ENCODE results near the gene PAFAH1B1. TPM values are rescaled to one million over a fixed set of nuclear protein-coding genes. Genes with fewer than 3 reads are reported as not detected.
"Not testable (repeated sequence)": the region's sequence is repeated elsewhere in the genome, so short reads cannot be mapped to it uniquely, and the experiment has no call there.

PAFAH1B1 gene
- total RNA-seq, 2 experiments from 2014 or later = 163 to 167 TPM

GRCh38 chr17:2691965-2692780, 98.7 kb downstream of the PAFAH1B1 start:
- DNase-seq (no peak), ATAC-seq (no peak)
- intact Hi-C loops (cut with DNase I, micrococcal nuclease) = no loop called here
- no peak overlapping the region for H3K27ac Mint-ChIP-seq
- ChIA-PET POLR2A (no interaction called here), CTCF (interaction anchor here (0.5 to 0.6 kb wide), 2 partner anchors 289 to 921 kb away, joined by 3 read pairs; no protein-coding TSS in a partner anchor)
- H3K36me3 Mint-ChIP-seq (ENCODE audit: low read depth) = peaks cover 25% of the 10 kb centered on the region
- H3K4me1 Mint-ChIP-seq = peaks cover 10% of the 10 kb centered on the region
- no peak overlapping the region for H3K4me3 Mint-ChIP-seq
- H3K27me3 Mint-ChIP-seq = no peaks in the 10 kb centered on the region
- H3K9me3 Mint-ChIP-seq (ENCODE audit: low read depth) = no peaks in the 10 kb centered on the region

GRCh38 chr17:2692781-2693135, 99.3 kb downstream of the PAFAH1B1 start:
- Mint-ChIP-seq H3K4me3 (no peak overlapping the region), H3K9me3 (ENCODE audit: low read depth) (no peaks in the 10 kb centered on the region), H3K4me1 (peaks cover 10% of the 10 kb centered on the region), H3K27me3 (no peaks in the 10 kb centered on the region), H3K27ac (no peak overlapping the region), H3K36me3 (ENCODE audit: low read depth) (peaks cover 28% of the 10 kb centered on the region)
- POLR2A ChIA-PET = no interaction called here
- ATAC-seq = no peak
- CTCF ChIA-PET = interaction anchor here (0.5 kb wide), 2 partner anchors 289 to 1896 kb away, joined by 3 read pairs; no protein-coding TSS in a partner anchor
- DNase-seq = no peak
- intact Hi-C loops (cut with DNase I, micrococcal nuclease) = no loop called here

GRCh38 chr17:2693561-2694380, 100.3 kb downstream of the PAFAH1B1 start:
- H3K27ac Mint-ChIP-seq = no peak overlapping the region
- no peak overlapping the region for H3K4me3 Mint-ChIP-seq
- H3K27me3 Mint-ChIP-seq = no peaks in the 10 kb centered on the region
- peaks cover 30% of the 10 kb centered on the region for H3K36me3 Mint-ChIP-seq (ENCODE audit: low read depth)
- ATAC-seq = no peak
- intact Hi-C loops (cut with DNase I, micrococcal nuclease) = no loop called here
- peaks cover 6% of the 10 kb centered on the region for H3K4me1 Mint-ChIP-seq
- POLR2A ChIA-PET = interaction anchor here (0.6 kb wide), 2 partner anchors 71 to 1506 kb away, joined by 3 to 4 read pairs; no protein-coding TSS in a partner anchor
- H3K9me3 Mint-ChIP-seq (ENCODE audit: low read depth) = no peaks in the 10 kb centered on the region
- no peak for DNase-seq
- CTCF ChIA-PET = no interaction called here

GRCh38 chr17:2694381-2695242, 101.2 kb downstream of the PAFAH1B1 start:
- Mint-ChIP-seq H3K4me3 (no peak overlapping the region), H3K27me3 (no peaks in the 10 kb centered on the region), H3K4me1 (no peaks in the 10 kb centered on the region), H3K9me3 (ENCODE audit: low read depth) (no peaks in the 10 kb centered on the region), H3K27ac (no peak overlapping the region), H3K36me3 (ENCODE audit: low read depth) (peaks cover 25% of the 10 kb centered on the region)
- intact Hi-C loops (cut with DNase I, micrococcal nuclease) = no loop called here
- CTCF ChIA-PET = interaction anchor here (0.6 kb wide), 1 partner anchor 153 kb away, joined by 3 read pairs; no protein-coding TSS in a partner anchor
- POLR2A ChIA-PET = interaction anchor here (0.6 to 1.0 kb wide), 2 partner anchors 15 to 1506 kb away, joined by 4 read pairs; no protein-coding TSS in a partner anchor
- DNase-seq = no peak
- no peak for ATAC-seq

- peaks cover 26% of the 10 kb centered on the region for H3K36me3 Mint-ChIP-seq (ENCODE audit: low read depth)
- DNase-seq (no peak), ATAC-seq (no peak)
- ChIA-PET POLR2A (interaction anchor here (1.0 kb wide), 1 partner anchor 14 kb away, joined by 4 read pairs; no protein-coding TSS in a partner anchor), CTCF (interaction anchor here (0.6 to 1.2 kb wide), 3 partner anchors 9 to 152 kb away, joined by 3 to 4 read pairs (median 3); no protein-coding TSS in a partner anchor)
- H3K4me3 Mint-ChIP-seq = no peak overlapping the region
- no peaks in the 10 kb centered on the region for H3K27me3 Mint-ChIP-seq
- no peaks in the 10 kb centered on the region for H3K9me3 Mint-ChIP-seq (ENCODE audit: low read depth)
- H3K27ac Mint-ChIP-seq = no peak overlapping the region
- intact Hi-C loops (cut with DNase I, micrococcal nuclease) = no loop called here
- no peaks in the 10 kb centered on the region for H3K4me1 Mint-ChIP-seq
Observed at GRCh38 chr17:2695243-2695960, 101.9 kb downstream of the PAFAH1B1 start.

- peaks cover 28% of the 10 kb centered on the region for H3K36me3 Mint-ChIP-seq (ENCODE audit: low read depth)
- no peak for DNase-seq
- ATAC-seq = no peak
- ChIA-PET POLR2A (no interaction called here), CTCF (interaction anchor here (0.6 to 1.2 kb wide), 3 partner anchors 9 to 314 kb away, joined by 3 to 4 read pairs (median 3); no protein-coding TSS in a partner anchor)
- no peaks in the 10 kb centered on the region for H3K4me1 Mint-ChIP-seq
- no peak overlapping the region for H3K4me3 Mint-ChIP-seq
- intact Hi-C loops (cut with DNase I, micrococcal nuclease) = no loop called here
- H3K9me3 Mint-ChIP-seq (ENCODE audit: low read depth) = no peaks in the 10 kb centered on the region
- H3K27ac Mint-ChIP-seq = no peak overlapping the region
- no peaks in the 10 kb centered on the region for H3K27me3 Mint-ChIP-seq
Observed at GRCh38 chr17:2695961-2696760, 102.7 kb downstream of the PAFAH1B1 start.

- no peaks in the 10 kb centered on the region for H3K9me3 Mint-ChIP-seq (ENCODE audit: low read depth)
- DNase-seq = no peak
- ChIA-PET CTCF (interaction anchor here (0.7 kb wide), 1 partner anchor 209 kb away, joined by 3 read pairs; no protein-coding TSS in a partner anchor), POLR2A (no interaction called here)
- ATAC-seq = no peak
- H3K27me3 Mint-ChIP-seq = no peaks in the 10 kb centered on the region
- H3K36me3 Mint-ChIP-seq (ENCODE audit: low read depth) = peaks cover 34% of the 10 kb centered on the region
- no peak overlapping the region for H3K4me3 Mint-ChIP-seq
- H3K27ac Mint-ChIP-seq = no peak overlapping the region
- H3K4me1 Mint-ChIP-seq = no peaks in the 10 kb centered on the region
- intact Hi-C loops (cut with DNase I, micrococcal nuclease) = no loop called here
Observed at GRCh38 chr17:2697611-2698162, 104.2 kb downstream of the PAFAH1B1 start.

GRCh38 chr17:2699216-2699805, 105.9 kb downstream of the PAFAH1B1 start:
- POLR2A ChIA-PET = not testable (repeated sequence)

GRCh38 chr17:2700030-2700490, 106.6 kb downstream of the PAFAH1B1 start:
- Mint-ChIP-seq H3K27ac (no peak overlapping the region), H3K9me3 (ENCODE audit: low read depth) (no peaks in the 10 kb centered on the region), H3K4me1 (peaks cover 3% of the 10 kb centered on the region), H3K27me3 (no peaks in the 10 kb centered on the region), H3K36me3 (ENCODE audit: low read depth) (peaks cover 33% of the 10 kb centered on the region), H3K4me3 (no peak overlapping the region)
- ChIA-PET POLR2A (no interaction called here), CTCF (interaction anchor here (0.6 kb wide), 2 partner anchors 779 to 1031 kb away, joined by 3 read pairs; no protein-coding TSS in a partner anchor)
- ATAC-seq (no peak), DNase-seq (no peak)
- intact Hi-C loops (cut with DNase I, micrococcal nuclease) = no loop called here

More at GRCh38 chr17:2699216-2699805, 105.9 kb downstream of the PAFAH1B1 start:
- ATAC-seq; H3K9me3 Mint-ChIP-seq (ENCODE audit: low read depth); H3K27me3 Mint-ChIP-seq; intact Hi-C loops (cut with DNase I, micrococcal nuclease); H3K27ac Mint-ChIP-seq; H3K4me1 Mint-ChIP-seq; DNase-seq; H3K4me3 Mint-ChIP-seq: not testable (repeated sequence)
- CTCF ChIA-PET = interaction anchor here (0.6 kb wide), 2 partner anchors 778 to 1031 kb away, joined by 3 read pairs; no protein-coding TSS in a partner anchor
- peaks cover 27% of the 10 kb centered on the region for H3K36me3 Mint-ChIP-seq (ENCODE audit: low read depth)

Measured in activated CD4-positive, alpha-beta T cell treated with anti-CD3 and anti-CD28 coated beads for 36 hours (primary cell).